H1 (cell line): ENCODE measurements around the gene PMEPA1. TPM values are rescaled to one million over a fixed set of nuclear protein-coding genes. Genes with fewer than 3 reads are reported as not detected.

ENCODE experiments used
- CTCF ChIA-PET: fragments of 300-600 bp; sonication (Branson Sonifier 250); formaldehyde crosslinking; loops from one replicate; lab custom pipeline; 2021; ENCODE audit not compliant: partially characterized antibody; lab: Charles Lee
- POLR2A ChIA-PET: fragments of 300-600 bp; sonication (Branson Sonifier 250); formaldehyde crosslinking; loops from one replicate; lab custom pipeline; 2021; ENCODE audit warnings: inconsistent platforms; ENCODE audit not compliant: partially characterized antibody; lab: Charles Lee
- DNase-seq, 2 experiments: peaks; one replicate each; pipeline versions ENCODE4 v3.0.0 to v3.0.0-alpha.2; 2010 to 2022; ENCODE audit warnings: low spot score in 2 of 2, low read depth in 1 of 2, mixed read lengths in 1 of 2
- FAIRE-seq: peaks from 2 replicates; lab custom pipeline; 2011; peaks lifted over from hg19 to GRCh38; lab: Jason Lieb, UNC
- H2AFZ ChIP-seq: 2 replicates; pipeline ENCODE4 v1.8.1; 2012; ENCODE audit warnings: low read length, inconsistent platforms
- H2AK5ac ChIP-seq: 2 replicates; pipeline ENCODE4 v1.6.1; 2013; ENCODE audit warnings: low read depth, low read length
- H2BK120ac ChIP-seq: replicated peaks from 2 replicates; pipeline ENCODE3; 2013; ENCODE audit warnings: low read depth, low read length, inconsistent platforms
- H2BK12ac ChIP-seq: 2 replicates; pipeline ENCODE4 v1.6.1; 2013; ENCODE audit warnings: low read depth, low read length
- H2BK15ac ChIP-seq: 2 replicates; pipeline ENCODE4 v1.6.1; 2013; ENCODE audit warnings: low read length
- H2BK20ac ChIP-seq: 2 replicates; pipeline ENCODE4 v1.6.1; 2013; ENCODE audit warnings: low read length
- H2BK5ac ChIP-seq: 2 replicates; pipeline ENCODE4 v1.6.1; 2013; ENCODE audit warnings: low read depth, low read length
- H3K14ac ChIP-seq: 2 replicates; pipeline ENCODE4 v1.6.1; 2013; ENCODE audit warnings: inconsistent platforms; ENCODE audit not compliant: insufficient read length
- H3K18ac ChIP-seq: 2 replicates; pipeline ENCODE4 v1.6.1; 2013; ENCODE audit warnings: low read length; ENCODE audit errors: extremely low read depth
- H3K23ac ChIP-seq: 2 replicates; pipeline ENCODE4 v1.6.1; 2013; ENCODE audit warnings: inconsistent platforms; ENCODE audit not compliant: insufficient read length
- H3K23me2 ChIP-seq: 2 replicates; pipeline ENCODE4 v1.6.1; 2013; ENCODE audit warnings: low read depth, low read length
- H3K27ac ChIP-seq: 2 replicates; pipeline ENCODE4 v1.6.1; 2011; ENCODE audit warnings: low read depth, low read length, inconsistent platforms
- H3K27me3 ChIP-seq, 4 experiments: replicated peaks in 1 of 4; 1 replicate in 1 of 4; 2 replicates in 3 of 4; pipeline versions ENCODE4 v1.6.1 to v1.8.1; 2011 to 2013; ENCODE audit warnings: low read length in 3 of 4, mild to moderate bottlenecking in 3 of 4, inconsistent platforms in 2 of 4, mixed read lengths in 2 of 4, moderate library complexity in 1 of 4; ENCODE audit not compliant: control insufficient read depth in 3 of 4, insufficient read depth in 3 of 4; ENCODE audit errors: extremely low read depth in 1 of 4
- H3K36me3 ChIP-seq, 4 experiments: 2 replicates each; pipeline versions ENCODE4 v1.6.1 to v1.8.1; 2011 to 2013; ENCODE audit warnings: mild to moderate bottlenecking in 4 of 4, low read length in 3 of 4, moderate library complexity in 2 of 4, control low read depth in 1 of 4, inconsistent platforms in 1 of 4; ENCODE audit not compliant: insufficient read depth in 4 of 4, control insufficient read depth in 2 of 4
- H3K4ac ChIP-seq: replicated peaks from 2 replicates; pipeline ENCODE3; 2013; ENCODE audit warnings: low read length, low read depth, mixed read lengths, inconsistent platforms; ENCODE audit not compliant: insufficient read length
- H3K4me1 ChIP-seq, 4 experiments: replicated peaks in 1 of 4; 1 replicate in 1 of 4; 2 replicates in 3 of 4; pipeline versions ENCODE4 v1.6.1 to v1.8.1; 2011 to 2013; ENCODE audit warnings: low read length in 3 of 4, inconsistent platforms in 2 of 4, mixed read lengths in 1 of 4; ENCODE audit not compliant: insufficient read depth in 4 of 4, control insufficient read depth in 3 of 4
- H3K4me2 ChIP-seq, 2 experiments: 2 replicates each; pipeline versions ENCODE4 v1.6.1 to v1.8.1; 2011 to 2013; ENCODE audit warnings: low read depth in 2 of 2, low read length in 2 of 2, control low read depth in 1 of 2, inconsistent platforms in 1 of 2, mild to moderate bottlenecking in 1 of 2; ENCODE audit not compliant: insufficient read depth in 1 of 2
- H3K4me3 ChIP-seq, 4 experiments: fragments of 200-600, 300-600 bp in 1 of 4; sonication (generic), shearing (Covaris generic), sonication (Bioruptor Twin) in 1 of 4; 2 replicates each; pipeline versions ENCODE4 v1.5.1 to v1.8.1; 2011 to 2016; ENCODE audit warnings: low read length in 4 of 4, low read depth in 3 of 4, control low read depth in 2 of 4, inconsistent platforms in 2 of 4, mild to moderate bottlenecking in 2 of 4, mixed read lengths in 1 of 4, moderate library complexity in 1 of 4; ENCODE audit not compliant: insufficient read depth in 2 of 4; ENCODE audit errors: extremely low read depth in 1 of 4
- H3K56ac ChIP-seq: replicated peaks from 2 replicates; pipeline ENCODE3; 2013; ENCODE audit warnings: low read depth, mild to moderate bottlenecking, mixed read lengths, low read length, inconsistent platforms; ENCODE audit not compliant: insufficient read length
- H3K79me1 ChIP-seq: 2 replicates; pipeline ENCODE4 v1.6.1; 2013; ENCODE audit warnings: low read depth, low read length, control low read depth
- H3K79me2 ChIP-seq, 2 experiments: 2 replicates each; pipeline versions ENCODE4 v1.6.1 to v1.8.1; 2012 to 2013; ENCODE audit warnings: low read length in 2 of 2, mild to moderate bottlenecking in 2 of 2, inconsistent platforms in 1 of 2; ENCODE audit not compliant: insufficient read depth in 2 of 2, control insufficient read depth in 1 of 2
- H3K9ac ChIP-seq, 4 experiments: replicated peaks in 1 of 4; 1 replicate in 1 of 4; 2 replicates in 3 of 4; pipeline versions ENCODE4 v1.6.1 to v1.8.1; 2011 to 2013; ENCODE audit warnings: low read depth in 3 of 4, low read length in 3 of 4, control low read depth in 2 of 4, mild to moderate bottlenecking in 2 of 4, moderate library complexity in 2 of 4, inconsistent platforms in 1 of 4; ENCODE audit errors: extremely low read depth in 1 of 4
- H3K9me3 ChIP-seq, 2 experiments: 2 replicates each; pipeline versions ENCODE4 v1.6.1 to v1.8.1; 2012 to 2013; ENCODE audit warnings: mild to moderate bottlenecking in 2 of 2, moderate library complexity in 2 of 2, control low read depth in 1 of 2, inconsistent platforms in 1 of 2, low read depth in 1 of 2, low read length in 1 of 2, mixed read lengths in 1 of 2; ENCODE audit not compliant: insufficient read depth in 2 of 2
- H4K20me1 ChIP-seq, 2 experiments: replicated peaks in 1 of 2; 2 replicates each; pipeline versions ENCODE3 to v1.8.1; 2011 to 2013; ENCODE audit warnings: inconsistent platforms in 2 of 2, low read length in 2 of 2, mild to moderate bottlenecking in 1 of 2; ENCODE audit not compliant: insufficient read depth in 2 of 2, control insufficient read depth in 1 of 2
- H4K5ac ChIP-seq: 2 replicates; pipeline ENCODE4 v1.6.1; 2013; ENCODE audit warnings: low read length, low read depth, mixed read lengths, inconsistent platforms; ENCODE audit not compliant: insufficient read length
- H4K8ac ChIP-seq: 2 replicates; pipeline ENCODE4 v1.8.0; 2013; ENCODE audit warnings: mild to moderate bottlenecking, moderate library complexity, low read length, inconsistent platforms; ENCODE audit not compliant: insufficient read depth; ENCODE audit errors: extremely low read depth
- H4K91ac ChIP-seq: replicated peaks from 2 replicates; pipeline ENCODE3; 2013; ENCODE audit warnings: low read length, mixed read lengths, inconsistent platforms; ENCODE audit not compliant: insufficient read length
- HDAC6 ChIP-seq: IDR thresholded peaks from one replicate; pipeline ENCODE4 v1.7.1; 2012; ENCODE audit warnings: low read depth, mild to moderate bottlenecking, inconsistent platforms, low read length, moderate library complexity
- PHF8 ChIP-seq: fragments of 200-600 bp; sonication (generic); conservative IDR thresholded peaks from 2 replicates; pipeline ENCODE4 v1.7.1; 2012; ENCODE audit warnings: low read depth, mild to moderate bottlenecking, inconsistent platforms, low read length, moderate library complexity
- TBP ChIP-seq: IDR thresholded peaks from 2 replicates; pipeline ENCODE4 v1.6.1; 2011; ENCODE audit warnings: low read depth, low read length, improper control_type of control experiment
- WGBS, 2 experiments: shearing (Covaris generic) in 1 of 2; methylation state at CpG; one replicate each; pipeline versions ENCODE4 v1.1.6 to v1.1.7; 2013 to 2015; ENCODE audit warnings: low lambda C conversion rate in 2 of 2, mixed read lengths in 2 of 2, inconsistent platforms in 1 of 2, low coverage in 1 of 2, missing lambda C conversion rate in 1 of 2; ENCODE audit not compliant: insufficient replicate concordance in 2 of 2, insufficient coverage in 1 of 2, insufficient read length in 1 of 2; ENCODE audit errors: extremely low coverage in 1 of 2, missing lambda C conversion rate in 1 of 2; 5-methylcytosine and 5-hydroxymethylcytosine counted together
- polyA plus RNA-seq, 7 experiments: library from polyadenylated mRNA; depleted of rRNA in 3 of 7; stranded (reverse) in 5 of 7; unstranded in 2 of 7; fragments of >200 nt in 5 of 7; fragments of 200-250 nt in 2 of 7; gene quantifications; 1 replicate in 5 of 7; 2 replicates in 1 of 7; 4 replicates in 1 of 7; pipeline versions ENCODE4 v1.2.1 to v1.2.3, GENCODE V29; 2011 to 2013; ENCODE audit warnings: missing spikeins in 2 of 7, mixed read lengths in 2 of 7
- total RNA-seq: library from RNA; stranded (reverse); fragmentation: NEBNext Ultra II Directional; extraction: Animal tissue kit (Norgen Biotek cat#: 25700); gene quantifications from 2 replicates; pipeline ENCODE4 v1.2.1, GENCODE V29; 2021

Gene PMEPA1
- total and polyA plus RNA-seq, 2 of the 8 experiments (the other 6 are each of a cell fraction or from before 2014, with no cell fraction given), result 12.7 to 20.5 TPM

- Histone ChIP-seq H3K18ac (no peak overlapping the region), H2BK20ac (no peak overlapping the region), H3K9ac (no peak overlapping the region), H4K20me1 (peaks cover 4 to 27% of the 10 kb centered on the region in 2 experiments), H3K23ac (no peak overlapping the region), H3K4me1 (peaks cover 0 to 30% (median 6%) of the 10 kb centered on the region in 4 experiments; a peak in 6 of 7 replicates), H2AK5ac (no peak overlapping the region), H3K23me2 (peaks cover 8% of the 10 kb centered on the region; the same call in 1 of the 2 replicates), H4K8ac (peak overlapping the region; percentile 57), H3K36me3 (peaks cover 0 to 3% (median 0%) of the 10 kb centered on the region in 4 experiments; a peak in 2 of 8 replicates), H3K4ac (no peak overlapping the region), H3K56ac (no peak overlapping the region), H3K79me1 (peaks cover 18% of the 10 kb centered on the region), H2BK12ac (no peak overlapping the region), H3K4me2 (no peak overlapping the region), H3K9me3 (no peaks in the 10 kb centered on the region), H3K27ac (no peak overlapping the region), H3K14ac (no peak overlapping the region), H3K4me3 (no peak overlapping the region), H4K5ac (no peak overlapping the region), H2AFZ (no peak overlapping the region), H2BK5ac (no peak overlapping the region), H3K79me2 (peaks cover 0 to 41% of the 10 kb centered on the region in 2 experiments; a peak in 3 of 4 replicates), H2BK120ac (no peak overlapping the region), H3K27me3 (no peaks in the 10 kb centered on the region), H4K91ac (no peak overlapping the region), H2BK15ac (no peak overlapping the region)
- no peak for DNase-seq
- TF ChIP-seq PHF8, result no peak
- no peak for TF ChIP-seq HDAC6
- TF ChIP-seq TBP, result no peak
- 92% methylated on average over 8 of the region's 9 CpGs; no CpG with 5 or more reads in 1 of the 2 experiments for WGBS, 2 experiments
- ChIA-PET CTCF (no interaction called here), POLR2A (no interaction called here)
- no peak for FAIRE-seq
Measured at GRCh38 chr20:57663241-57663640, 46.6 kb downstream of the PMEPA1 start.
